Peyer's patch (tissue), 4 donors: ENCODE results near the gene TNPO2.

Experiments
- POLR2A ChIP-seq, 2 donors: fragments of 450-650 bp; IDR thresholded peaks; one replicate each; pipeline ENCODE4 v1.5.1; 2017; ENCODE audit warnings: antibody characterized with exemption in 2 of 2, mild to moderate bottlenecking in 2 of 2, moderate library complexity in 2 of 2
- TF ChIP-seq, protein P1 (sequence below), 6 experiments: fragments of 450-650 bp in 4 of 6; fragments of 200-600 bp in 2 of 6; sonication (generic) in 1 of 6; IDR thresholded peaks; one replicate each; pipeline ENCODE4 v1.5.1; 2017 to 2019; ENCODE audit warnings: antibody characterized with exemption in 6 of 6, mild to moderate bottlenecking in 3 of 6, moderate library complexity in 1 of 6

DNA sequence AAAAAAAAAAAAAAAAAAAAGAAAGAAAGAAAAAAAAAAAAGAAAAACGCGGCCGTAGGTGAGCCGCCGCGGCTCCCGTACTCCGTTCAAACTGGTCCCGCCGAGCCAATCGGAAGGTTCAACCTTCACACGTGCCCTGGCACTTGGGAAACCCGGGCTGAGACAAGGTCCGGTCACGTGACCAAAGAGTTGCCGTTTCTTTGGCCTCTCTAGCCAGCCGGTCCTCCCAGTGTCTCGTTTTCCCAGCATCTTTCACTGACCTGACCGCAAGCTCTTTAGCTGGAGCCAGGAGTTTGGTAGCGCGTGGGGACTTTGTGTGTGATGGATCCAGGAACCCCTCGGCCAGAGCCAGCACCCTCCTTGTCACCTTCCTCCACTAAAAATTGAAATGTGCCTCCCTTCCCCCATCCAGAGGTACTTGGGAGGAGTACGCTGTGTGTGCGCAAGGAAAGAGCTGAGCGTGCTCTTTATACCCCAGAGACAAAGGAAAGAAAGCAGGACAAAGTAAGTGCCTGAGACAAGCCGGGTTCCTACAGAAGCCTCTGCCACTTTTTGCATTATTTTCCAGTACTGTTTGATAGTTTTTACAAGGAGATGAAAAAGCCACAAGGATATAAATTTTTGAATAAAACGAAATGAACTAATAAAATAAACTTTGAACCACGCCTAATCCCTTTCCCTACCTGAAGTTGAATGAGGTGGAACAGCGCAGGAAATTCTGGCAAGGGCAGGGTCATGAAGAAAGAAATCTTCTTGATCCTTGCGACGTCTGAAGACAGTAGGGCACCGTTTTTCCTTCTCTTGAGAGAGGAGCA is 959 bp downstream of the TNPO2 start:
- TF ChIP-seq, protein P1, sequence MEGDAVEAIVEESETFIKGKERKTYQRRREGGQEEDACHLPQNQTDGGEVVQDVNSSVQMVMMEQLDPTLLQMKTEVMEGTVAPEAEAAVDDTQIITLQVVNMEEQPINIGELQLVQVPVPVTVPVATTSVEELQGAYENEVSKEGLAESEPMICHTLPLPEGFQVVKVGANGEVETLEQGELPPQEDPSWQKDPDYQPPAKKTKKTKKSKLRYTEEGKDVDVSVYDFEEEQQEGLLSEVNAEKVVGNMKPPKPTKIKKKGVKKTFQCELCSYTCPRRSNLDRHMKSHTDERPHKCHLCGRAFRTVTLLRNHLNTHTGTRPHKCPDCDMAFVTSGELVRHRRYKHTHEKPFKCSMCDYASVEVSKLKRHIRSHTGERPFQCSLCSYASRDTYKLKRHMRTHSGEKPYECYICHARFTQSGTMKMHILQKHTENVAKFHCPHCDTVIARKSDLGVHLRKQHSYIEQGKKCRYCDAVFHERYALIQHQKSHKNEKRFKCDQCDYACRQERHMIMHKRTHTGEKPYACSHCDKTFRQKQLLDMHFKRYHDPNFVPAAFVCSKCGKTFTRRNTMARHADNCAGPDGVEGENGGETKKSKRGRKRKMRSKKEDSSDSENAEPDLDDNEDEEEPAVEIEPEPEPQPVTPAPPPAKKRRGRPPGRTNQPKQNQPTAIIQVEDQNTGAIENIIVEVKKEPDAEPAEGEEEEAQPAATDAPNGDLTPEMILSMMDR (IDR thresholded peaks at IDR 0.05) = peak in 2 of 6 experiments; percentile 9 to 10
- peak in 1 of 2 donors; percentile 39 for TF ChIP-seq POLR2A (IDR thresholded peaks at IDR 0.05)
